Neural crest cell (in vitro differentiated cells): Measurements from ENCODE around the gene RHBDL2. TPM values are rescaled to one million over a fixed set of nuclear protein-coding genes. Genes with fewer than 3 reads are reported as not detected.
"Not testable (repeated sequence)": the region's sequence is repeated elsewhere in the genome, so short reads cannot be mapped to it uniquely, and the experiment has no call there.

ENCODE experiments used
- DNase-seq: peaks from one replicate; pipeline ENCODE4 v3.0.0; 2021; ENCODE audit warnings: low read depth, mixed read lengths, low spot score
- H3K27ac Mint-ChIP-seq: one replicate; pipeline ENCODE4 v1.8.0; 2021; ENCODE audit warnings: mild to moderate bottlenecking, mixed read lengths; ENCODE audit not compliant: unreplicated experiment
- H3K27me3 Mint-ChIP-seq: 2 replicates; pipeline ENCODE4 v1.8.0; 2021; ENCODE audit warnings: low read depth, mild to moderate bottlenecking, mixed read lengths
- H3K36me3 Mint-ChIP-seq: 2 replicates; pipeline ENCODE4 v1.8.0; 2021; ENCODE audit warnings: low read depth, mild to moderate bottlenecking, mixed read lengths
- H3K4me1 Mint-ChIP-seq: 2 replicates; pipeline ENCODE4 v1.8.0; 2021; ENCODE audit warnings: mixed read lengths
- H3K4me3 Mint-ChIP-seq: one replicate; pipeline ENCODE4 v1.8.0; 2021; ENCODE audit warnings: mild to moderate bottlenecking, mixed read lengths
- H3K9me3 Mint-ChIP-seq: 2 replicates; pipeline ENCODE4 v1.8.0; 2021; ENCODE audit warnings: mixed read lengths
- CTCF ChIP-seq: fragments of 200-600 bp; sonication (generic); conservative IDR thresholded peaks from 2 replicates; pipeline ENCODE4 v1.5.0; 2021; ENCODE audit warnings: antibody characterized with exemption, mild to moderate bottlenecking
- total RNA-seq: library from RNA; stranded (reverse); gene quantifications from 2 replicates; pipeline ENCODE4 v1.2.1, GENCODE V29; 2021

Gene RHBDL2
- total RNA-seq, 1 donor from 2014 or later = not detected

- Mint-ChIP-seq H3K4me1 (peaks cover 8% of the 10 kb centered on the region), H3K27me3 (no peaks in the 10 kb centered on the region), H3K27ac (no peak overlapping the region), H3K9me3 (peaks cover 5% of the 10 kb centered on the region), H3K36me3 (no peaks in the 10 kb centered on the region), H3K4me3 (no peak overlapping the region)
- TF ChIP-seq CTCF = no peak
- DNase-seq = no peak
These were observed 32.2 kb upstream of the RHBDL2 start for GRCh38 chr1:38973659-38974437.

- not testable (repeated sequence) for DNase-seq, H3K9me3 Mint-ChIP-seq, H3K36me3 Mint-ChIP-seq, H3K27ac Mint-ChIP-seq, H3K4me3 Mint-ChIP-seq, H3K27me3 Mint-ChIP-seq
- H3K4me1 Mint-ChIP-seq = peaks cover 14% of the 10 kb centered on the region
These were observed 31.5 kb upstream of the RHBDL2 start for GRCh38 chr1:38973145-38973544.

GRCh38 chr1:38964140-38964548, 22.5 kb upstream of the RHBDL2 start:
- Mint-ChIP-seq H3K9me3 (peaks cover 5% of the 10 kb centered on the region), H3K27ac (no peak overlapping the region), H3K36me3 (no peaks in the 10 kb centered on the region), H3K4me3 (no peak overlapping the region), H3K4me1 (peaks cover 8% of the 10 kb centered on the region), H3K27me3 (no peaks in the 10 kb centered on the region)
- no peak for DNase-seq
- no peak for TF ChIP-seq CTCF

GRCh38 chr1:38962560-38962959, 20.9 kb upstream of the RHBDL2 start:
- no peak overlapping the region for H3K27ac Mint-ChIP-seq
- H3K4me3 Mint-ChIP-seq = no peak overlapping the region
- no peak for DNase-seq
- H3K27me3 Mint-ChIP-seq = no peaks in the 10 kb centered on the region
- no peaks in the 10 kb centered on the region for H3K4me1 Mint-ChIP-seq
- TF ChIP-seq CTCF = no peak
- H3K36me3 Mint-ChIP-seq = no peaks in the 10 kb centered on the region
- no peaks in the 10 kb centered on the region for H3K9me3 Mint-ChIP-seq

GRCh38 chr1:38962113-38962512, 20.5 kb upstream of the RHBDL2 start:
- TF ChIP-seq CTCF = no peak
- DNase-seq = no peak
- Mint-ChIP-seq H3K9me3 (no peaks in the 10 kb centered on the region), H3K4me3 (no peak overlapping the region), H3K27me3 (no peaks in the 10 kb centered on the region), H3K27ac (no peak overlapping the region), H3K4me1 (no peaks in the 10 kb centered on the region), H3K36me3 (no peaks in the 10 kb centered on the region)

- TF ChIP-seq CTCF = no peak
- Mint-ChIP-seq H3K9me3 (no peaks in the 10 kb centered on the region), H3K27ac (no peak overlapping the region), H3K36me3 (no peaks in the 10 kb centered on the region), H3K4me3 (no peak overlapping the region), H3K4me1 (no peaks in the 10 kb centered on the region), H3K27me3 (no peaks in the 10 kb centered on the region)
- no peak for DNase-seq
These were observed 17.3 kb upstream of the RHBDL2 start for GRCh38 chr1:38958967-38959366.
